Embryonic facial prominence (tissue), 1 donor: Measurements from ENCODE around the gene P2RY6.

Experiments used
- DNase-seq: peaks from one replicate; pipeline ENCODE4 v3.0.0-alpha.2; 2016; ENCODE audit errors: extremely low spot score

The P2RY6 gene

GRCh38 chr11:73295996-73296318, 23.8 kb downstream of the P2RY6 start:
- no peak for DNase-seq

DNA sequence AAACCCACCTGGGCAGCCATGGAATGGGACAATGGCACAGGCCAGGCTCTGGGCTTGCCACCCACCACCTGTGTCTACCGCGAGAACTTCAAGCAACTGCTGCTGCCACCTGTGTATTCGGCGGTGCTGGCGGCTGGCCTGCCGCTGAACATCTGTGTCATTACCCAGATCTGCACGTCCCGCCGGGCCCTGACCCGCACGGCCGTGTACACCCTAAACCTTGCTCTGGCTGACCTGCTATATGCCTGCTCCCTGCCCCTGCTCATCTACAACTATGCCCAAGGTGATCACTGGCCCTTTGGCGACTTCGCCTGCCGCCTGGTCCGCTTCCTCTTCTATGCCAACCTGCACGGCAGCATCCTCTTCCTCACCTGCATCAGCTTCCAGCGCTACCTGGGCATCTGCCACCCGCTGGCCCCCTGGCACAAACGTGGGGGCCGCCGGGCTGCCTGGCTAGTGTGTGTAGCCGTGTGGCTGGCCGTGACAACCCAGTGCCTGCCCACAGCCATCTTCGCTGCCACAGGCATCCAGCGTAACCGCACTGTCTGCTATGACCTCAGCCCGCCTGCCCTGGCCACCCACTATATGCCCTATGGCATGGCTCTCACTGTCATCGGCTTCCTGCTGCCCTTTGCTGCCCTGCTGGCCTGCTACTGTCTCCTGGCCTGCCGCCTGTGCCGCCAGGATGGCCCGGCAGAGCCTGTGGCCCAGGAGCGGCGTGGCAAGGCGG, 24.5 kb downstream of the P2RY6 start:
- DNase-seq = no peak

DNA sequence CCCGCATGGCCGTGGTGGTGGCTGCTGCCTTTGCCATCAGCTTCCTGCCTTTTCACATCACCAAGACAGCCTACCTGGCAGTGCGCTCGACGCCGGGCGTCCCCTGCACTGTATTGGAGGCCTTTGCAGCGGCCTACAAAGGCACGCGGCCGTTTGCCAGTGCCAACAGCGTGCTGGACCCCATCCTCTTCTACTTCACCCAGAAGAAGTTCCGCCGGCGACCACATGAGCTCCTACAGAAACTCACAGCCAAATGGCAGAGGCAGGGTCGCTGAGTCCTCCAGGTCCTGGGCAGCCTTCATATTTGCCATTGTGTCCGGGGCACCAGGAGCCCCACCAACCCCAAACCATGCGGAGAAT, 25.1 kb downstream of the P2RY6 start:
- no peak for DNase-seq

- DNase-seq = no peak
Observed at GRCh38 chr11:73297702-73298101, 25.6 kb downstream of the P2RY6 start.

DNA sequence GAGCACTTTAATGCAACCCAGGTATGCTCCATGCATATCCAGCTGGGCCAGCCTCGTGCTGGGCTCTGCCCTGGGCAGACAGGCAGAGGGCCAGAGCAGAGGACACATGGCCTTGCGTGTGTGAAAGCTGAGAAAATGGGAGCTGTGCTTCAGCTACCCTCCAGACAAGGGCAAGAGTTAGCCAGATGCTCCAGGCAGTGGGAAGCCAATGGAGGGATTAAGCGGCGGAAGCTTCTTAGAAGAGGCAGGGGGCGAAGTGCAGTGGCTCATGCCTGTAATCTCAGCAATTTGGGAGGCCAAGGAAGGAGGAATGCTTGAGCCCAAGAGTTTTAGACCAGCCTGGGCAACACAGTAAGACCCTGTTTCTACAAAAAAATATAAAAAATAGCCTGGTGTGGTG, 26.1 kb downstream of the P2RY6 start:
- no peak for DNase-seq

- no peak for DNase-seq
Observed at GRCh38 chr11:73299751-73300150, 27.6 kb downstream of the P2RY6 start.

- DNase-seq = no peak
Observed at GRCh38 chr11:73306069-73306841, 34.1 kb downstream of the P2RY6 start.

GRCh38 chr11:73306977-73307322, 34.8 kb downstream of the P2RY6 start:
- no peak for DNase-seq

DNA sequence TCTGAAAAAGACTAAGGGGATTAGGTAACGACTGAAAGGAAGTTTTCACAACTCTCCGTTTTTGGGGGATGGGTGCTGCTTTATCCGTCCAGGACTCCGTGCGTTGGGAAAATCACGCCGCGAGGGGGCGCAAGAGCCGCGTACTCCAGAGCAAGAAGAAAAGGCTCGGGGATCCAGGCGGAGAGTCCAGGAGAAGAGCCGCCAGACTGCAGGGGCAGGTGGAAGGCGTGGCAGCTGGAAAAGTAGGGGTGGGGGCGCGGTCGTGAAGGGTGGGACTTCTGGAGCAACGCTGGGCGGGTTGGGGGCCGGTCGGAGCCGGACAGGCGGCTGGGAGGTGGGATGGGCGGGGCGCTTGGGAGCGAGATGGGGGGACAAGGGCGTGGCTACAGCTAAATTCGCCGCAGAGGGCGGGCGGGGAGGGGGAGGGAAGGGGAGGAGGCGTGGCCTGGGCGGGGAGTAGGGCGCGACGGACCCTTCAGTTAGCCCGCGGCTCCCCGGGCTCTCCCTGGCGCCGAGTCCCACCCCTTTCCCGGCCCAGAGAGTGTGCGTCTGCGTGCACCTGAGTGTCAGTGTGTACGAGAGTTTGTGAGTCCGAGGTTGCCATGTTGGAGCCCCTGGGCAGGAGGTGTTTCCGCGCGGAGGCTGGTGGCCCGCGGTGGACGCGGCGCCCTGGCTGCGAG, 35.3 kb downstream of the P2RY6 start:
- peak; percentile 97 for DNase-seq

GRCh38 chr11:73308003-73308960, 36.1 kb downstream of the P2RY6 start, which contains the start of gene ARHGEF17:
Gene ARHGEF17 (plus strand): TSS chr11:73308276. CDS start chr11:73308639, 363 bp downstream.
- DNase-seq = peak; percentile 83

- peak; percentile 62 for DNase-seq
Observed at GRCh38 chr11:73308961-73309919, 37.1 kb downstream of the P2RY6 start.

GRCh38 chr11:73310076-73310475, 37.9 kb downstream of the P2RY6 start:
- no peak for DNase-seq

DNA sequence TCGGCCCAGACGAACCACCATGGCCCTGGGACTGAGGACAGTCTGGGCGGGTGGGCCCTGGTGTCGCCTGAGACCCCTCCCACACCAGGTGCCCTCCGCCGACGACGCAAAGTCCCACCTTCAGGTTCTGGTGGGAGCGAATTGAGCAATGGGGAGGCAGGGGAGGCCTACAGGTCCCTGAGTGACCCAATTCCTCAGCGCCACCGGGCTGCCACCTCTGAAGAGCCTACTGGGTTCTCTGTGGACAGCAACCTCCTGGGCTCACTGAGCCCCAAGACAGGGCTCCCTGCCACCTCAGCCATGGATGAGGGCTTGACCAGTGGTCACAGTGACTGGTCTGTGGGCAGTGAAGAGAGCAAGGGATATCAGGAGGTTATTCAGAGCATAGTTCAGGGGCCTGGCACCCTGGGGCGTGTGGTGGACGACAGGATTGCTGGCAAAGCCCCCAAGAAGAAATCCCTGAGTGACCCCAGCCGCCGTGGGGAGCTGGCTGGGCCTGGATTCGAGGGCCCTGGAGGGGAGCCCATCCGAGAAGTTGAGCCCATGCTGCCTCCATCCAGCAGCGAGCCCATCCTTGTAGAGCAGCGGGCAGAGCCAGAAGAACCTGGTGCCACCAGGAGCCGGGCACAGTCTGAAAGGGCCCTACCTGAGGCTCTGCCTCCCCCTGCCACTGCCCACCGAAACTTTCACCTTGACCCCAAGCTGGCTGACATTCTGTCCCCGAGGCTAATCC, 38.7 kb downstream of the P2RY6 start:
- no peak for DNase-seq

DNA sequence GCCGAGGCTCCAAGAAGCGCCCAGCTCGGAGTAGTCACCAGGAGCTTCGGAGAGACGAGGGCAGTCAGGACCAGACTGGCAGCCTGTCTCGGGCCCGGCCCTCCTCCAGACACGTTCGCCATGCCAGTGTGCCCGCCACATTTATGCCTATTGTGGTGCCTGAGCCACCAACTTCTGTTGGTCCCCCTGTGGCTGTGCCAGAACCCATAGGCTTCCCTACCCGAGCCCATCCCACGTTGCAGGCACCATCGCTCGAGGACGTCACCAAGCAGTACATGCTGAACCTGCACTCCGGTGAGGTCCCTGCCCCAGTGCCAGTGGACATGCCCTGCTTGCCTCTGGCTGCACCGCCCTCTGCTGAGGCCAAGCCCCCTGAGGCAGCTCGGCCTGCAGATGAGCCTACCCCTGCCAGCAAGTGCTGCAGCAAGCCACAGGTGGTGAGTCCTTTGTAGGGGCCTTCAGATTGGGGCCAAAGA, 39.3 kb downstream of the P2RY6 start:
- no peak for DNase-seq

DNA sequence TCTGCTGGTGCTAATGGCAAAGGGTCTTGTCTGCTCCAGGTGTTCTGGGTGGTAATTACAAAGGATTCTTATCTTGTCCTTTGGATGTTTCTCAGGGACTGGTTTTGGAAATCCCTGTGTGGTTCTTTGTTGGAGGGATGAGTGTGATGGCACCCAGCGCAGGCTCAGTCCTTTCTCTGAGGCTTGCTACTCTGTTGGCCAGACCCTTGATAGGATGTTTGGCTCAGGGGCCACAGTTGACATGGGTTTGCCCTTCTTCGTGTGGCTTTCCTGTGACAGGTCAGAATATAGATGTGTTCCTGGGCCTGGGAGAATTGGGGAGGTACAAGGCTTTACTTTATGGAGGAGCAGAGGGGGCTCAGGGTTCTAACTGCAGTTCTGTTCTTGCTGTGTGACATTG, 39.9 kb downstream of the P2RY6 start:
- DNase-seq = no peak

GRCh38 chr11:73312851-73313327, 40.8 kb downstream of the P2RY6 start:
- no peak for DNase-seq

GRCh38 chr11:73313652-73314051, 41.5 kb downstream of the P2RY6 start:
- DNase-seq = no peak

DNA sequence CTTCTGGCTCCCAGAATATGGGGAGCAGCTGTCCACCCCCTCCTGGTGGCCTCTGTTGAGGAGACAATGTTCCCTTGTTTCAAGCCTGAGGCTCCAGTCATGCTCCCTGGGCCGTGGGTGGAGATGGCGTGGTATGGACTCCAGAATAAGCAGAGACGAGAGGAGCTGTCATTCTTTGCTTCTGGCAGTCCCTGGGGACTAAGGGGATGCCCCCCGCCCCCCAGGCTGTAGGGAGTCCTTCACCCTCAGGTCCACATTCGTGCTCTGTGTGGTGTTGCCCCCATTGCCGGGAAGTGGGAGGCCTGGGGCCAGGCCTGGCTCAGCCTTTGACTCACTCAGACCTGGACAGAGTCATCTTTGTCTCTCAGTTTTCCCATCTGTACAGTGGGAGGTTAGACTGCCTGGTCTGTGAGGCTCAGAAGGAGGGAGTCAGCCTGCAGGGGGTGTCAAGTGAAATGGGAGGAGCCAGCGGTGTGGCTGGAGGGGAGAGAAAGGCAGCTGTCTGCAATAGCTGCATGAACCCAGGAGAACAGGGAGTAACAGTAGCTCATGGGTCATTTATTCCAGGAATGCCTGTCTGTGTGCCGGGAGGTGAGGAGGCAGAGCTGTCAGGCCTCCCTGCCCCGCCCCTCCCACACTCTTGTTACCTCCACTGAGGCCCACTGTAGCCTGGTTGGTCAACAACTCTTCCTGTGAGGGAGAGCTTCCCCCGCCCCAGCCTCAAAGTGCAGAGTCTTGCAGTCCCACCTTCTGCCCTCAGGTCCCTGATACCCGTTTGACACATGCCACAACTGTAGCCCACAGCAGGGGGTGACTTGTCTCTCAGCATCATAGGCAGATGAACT, 42.2 kb downstream of the P2RY6 start:
- no peak for DNase-seq
